ENCODE measurements around the gene ZYX.
"Not testable (repeated sequence)": the region's sequence is repeated elsewhere in the genome, so short reads cannot be mapped to it uniquely, and the experiment has no call there.

ZYX gene

GRCh38 chr7:143396625-143397556 lies 15.7 kb downstream of the ZYX start:
- no peak for DNase-seq (ENCODE audit: low spot score)

GRCh38 chr7:143397710-143398530 lies 16.8 kb downstream of the ZYX start:
- no peak for DNase-seq (ENCODE audit: low spot score)

- DNase-seq (ENCODE audit: low spot score), result no peak
Observed at GRCh38 chr7:143398616-143399015, 17.5 kb downstream of the ZYX start.

- DNase-seq (ENCODE audit: low spot score), result no peak
Observed at GRCh38 chr7:143399151-143399550, 18.0 kb downstream of the ZYX start.

GRCh38 chr7:143399642-143400041 lies 18.5 kb downstream of the ZYX start:
- DNase-seq (ENCODE audit: low spot score), result no peak

- no peak for DNase-seq (ENCODE audit: low spot score)
Observed at GRCh38 chr7:143401265-143401664, 20.1 kb downstream of the ZYX start.

- not testable (repeated sequence) for DNase-seq (ENCODE audit: low spot score)
Observed at GRCh38 chr7:143402233-143402632, 21.1 kb downstream of the ZYX start.

- no peak for DNase-seq (ENCODE audit: low spot score)
Observed at GRCh38 chr7:143405173-143406001, 24.2 kb downstream of the ZYX start.

GRCh38 chr7:143406002-143406357 lies 24.8 kb downstream of the ZYX start:
- no peak for DNase-seq (ENCODE audit: low spot score)

GRCh38 chr7:143407287-143408251 lies 26.4 kb downstream of the ZYX start:
- no peak for DNase-seq (ENCODE audit: low spot score)

GRCh38 chr7:143408252-143408685 lies 27.1 kb downstream of the ZYX start:
- DNase-seq (ENCODE audit: low spot score), result no peak

GRCh38 chr7:143408686-143409561 lies 27.8 kb downstream of the ZYX start, which contains the start of gene EPHA1:
Gene EPHA1, minus strand, starts transcription at chr7:143408856. Its CDS starts 51 bp downstream, at chr7:143408805.
- DNase-seq (ENCODE audit: low spot score), result no peak

- DNase-seq (ENCODE audit: low spot score), result no peak
Observed at GRCh38 chr7:143410521-143411004, 29.4 kb downstream of the ZYX start.

- no peak for DNase-seq (ENCODE audit: low spot score)
Observed at GRCh38 chr7:143411976-143412708, 31.0 kb downstream of the ZYX start.

- no peak for DNase-seq (ENCODE audit: low spot score)
Observed at GRCh38 chr7:143413123-143413522, 32.0 kb downstream of the ZYX start.

- not testable (repeated sequence) for DNase-seq (ENCODE audit: low spot score)
Observed at GRCh38 chr7:143415209-143415608, 34.1 kb downstream of the ZYX start.

GRCh38 chr7:143415742-143416397 lies 34.7 kb downstream of the ZYX start:
- DNase-seq (ENCODE audit: low spot score), result no peak

- peak; percentile 45 for DNase-seq (ENCODE audit: low spot score)
Observed at GRCh38 chr7:143416565-143417149, 35.5 kb downstream of the ZYX start.

Data from globus pallidus (tissue), 1 donor.